ENCODE measurements around the gene EVA1A.
A peak's percentile ranks its signal among the peaks of the same experiment; 100 is the strongest.

Gene EVA1A, protein sequence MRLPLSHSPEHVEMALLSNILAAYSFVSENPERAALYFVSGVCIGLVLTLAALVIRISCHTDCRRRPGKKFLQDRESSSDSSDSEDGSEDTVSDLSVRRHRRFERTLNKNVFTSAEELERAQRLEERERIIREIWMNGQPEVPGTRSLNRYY

DNA sequence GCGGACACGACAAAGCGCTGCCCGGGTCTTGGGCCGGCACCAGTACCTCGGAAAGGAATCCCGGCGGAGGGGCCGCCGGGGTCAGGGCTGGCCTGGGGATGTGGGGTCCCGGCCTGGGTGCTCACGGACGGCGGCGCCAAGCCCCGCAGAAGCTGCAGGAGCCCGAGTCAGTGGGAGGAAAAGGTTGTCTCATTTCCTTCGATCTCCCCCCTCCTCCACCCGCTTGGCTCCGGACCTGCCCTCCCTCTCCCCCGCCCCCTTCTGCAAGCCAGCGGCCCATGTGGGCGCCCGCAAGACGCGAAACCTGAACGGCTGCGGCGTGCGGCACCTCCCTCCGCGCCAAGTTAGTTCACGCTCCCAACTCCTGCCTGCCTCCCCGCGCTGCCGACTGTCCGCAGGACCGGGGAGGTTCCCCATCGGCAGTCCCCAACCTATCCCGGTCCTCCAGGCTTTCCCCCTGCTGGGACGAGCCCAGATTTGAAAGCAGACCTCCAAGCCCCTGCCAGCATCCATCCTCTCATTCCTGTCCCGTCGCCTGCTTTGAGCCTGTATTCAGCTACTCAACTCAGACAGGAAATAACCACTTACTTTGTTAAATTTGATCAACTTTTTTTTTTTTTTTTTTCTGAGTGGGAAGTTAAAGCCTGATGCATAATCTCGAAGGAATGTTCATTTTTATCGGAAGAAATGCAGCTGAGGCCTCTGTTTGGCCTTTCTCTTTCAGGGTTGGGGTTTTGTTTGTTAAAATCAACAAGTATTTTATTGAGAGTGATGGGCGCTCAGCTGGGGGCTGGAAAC lies at the start of gene EVA1A:
Gene EVA1A, minus strand, starts transcription at position 172 of the 798 bp plus-strand sequence. CDS start 42,799 bp downstream, outside the sequence.
- Histone ChIP-seq H3K27ac (ENCODE audit: extremely low read depth, low read depth, low read length) (peak within 1 kb of the TSS; percentile 37; the same call in 1 of the 2 replicates), H3K36me3 (ENCODE audit: control insufficient read depth in 2 of 2, insufficient read depth in 1 of 2, low read length in 2 of 2) (no peaks in the 10 kb centered on the region), H3K4me3 (ENCODE audit: low read depth, low read length) (peak within 1 kb of the TSS; percentile 68), H3K9me3 (ENCODE audit: control insufficient read depth, insufficient read depth, low read depth, low read length) (no peaks in the 10 kb centered on the region), H3K4me1 (ENCODE audit: control insufficient read depth, insufficient read depth, low read length) (no peaks in the 10 kb centered on the region; the same call in 1 of the 2 replicates)
- ChIA-PET POLR2A (interaction anchor here (0.6 to 1.9 kb wide), 5 partner anchors 13 to 481 kb away, joined by 3 to 6 read pairs (median 4); no protein-coding TSS in a partner anchor), CTCF (interaction anchor here (0.6 to 2.0 kb wide), 13 partner anchors 11 to 578 kb away, joined by 3 to 11 read pairs (median 4); no protein-coding TSS in a partner anchor)
- TF ChIP-seq, protein P1, sequence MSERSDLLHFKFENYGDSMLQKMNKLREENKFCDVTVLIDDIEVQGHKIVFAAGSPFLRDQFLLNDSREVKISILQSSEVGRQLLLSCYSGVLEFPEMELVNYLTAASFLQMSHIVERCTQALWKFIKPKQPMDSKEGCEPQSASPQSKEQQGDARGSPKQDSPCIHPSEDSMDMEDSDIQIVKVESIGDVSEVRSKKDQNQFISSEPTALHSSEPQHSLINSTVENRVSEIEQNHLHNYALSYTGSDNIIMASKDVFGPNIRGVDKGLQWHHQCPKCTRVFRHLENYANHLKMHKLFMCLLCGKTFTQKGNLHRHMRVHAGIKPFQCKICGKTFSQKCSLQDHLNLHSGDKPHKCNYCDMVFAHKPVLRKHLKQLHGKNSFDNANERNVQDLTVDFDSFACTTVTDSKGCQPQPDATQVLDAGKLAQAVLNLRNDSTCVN (tag by site-specific recombination; optimal IDR thresholded peaks at IDR 0.05), result peak; percentile 64
- TF ChIP-seq ZBTB20 (tag by site-specific recombination; IDR thresholded peaks at IDR 0.05), result peak; percentile 68
- peak; percentile 100 for TF ChIP-seq ZBTB17 (tag by site-specific recombination; IDR thresholded peaks at IDR 0.05)
- no peak for TF ChIP-seq ZNF302 (tag by site-specific recombination; IDR thresholded peaks at IDR 0.05; ENCODE audit: low read depth)
- TF ChIP-seq SCRT2 (tag by site-specific recombination; IDR thresholded peaks at IDR 0.05), result peak; percentile 40; the same call in 1 of the 2 replicates
- TF ChIP-seq ZNF335 (tag by site-specific recombination; conservative IDR thresholded peaks at IDR 0.05), result peak; percentile 84
- TF ChIP-seq YY1 (tag by site-specific recombination; IDR thresholded peaks at IDR 0.05), result no peak
- peak; percentile 50 for TF ChIP-seq ZFHX2 (tag by site-specific recombination; conservative IDR thresholded peaks at IDR 0.05)
- TF ChIP-seq EGR2 (tag by site-specific recombination; IDR thresholded peaks at IDR 0.05; ENCODE audit: low read depth), result 0 out of 2 replicates have a peak, but pooled peaks have one; percentile 29
- peak; percentile 99 for TF ChIP-seq ZNF341 (tag by site-specific recombination; IDR thresholded peaks at IDR 0.05; ENCODE audit: low read depth)
- TF ChIP-seq GLIS1 (tag by site-specific recombination; IDR thresholded peaks at IDR 0.05), result peak; percentile 63
- TF ChIP-seq ZNF362 (tag by site-specific recombination; IDR thresholded peaks at IDR 0.05), result peak; percentile 53; the same call in 1 of the 2 replicates
- TF ChIP-seq SP7 (tag by site-specific recombination; IDR thresholded peaks at IDR 0.05), result peak; percentile 36; the same call in 1 of the 2 replicates
- TF ChIP-seq ZNF530 (tag by site-specific recombination; IDR thresholded peaks at IDR 0.05; ENCODE audit: low read depth), result no peak
- peak; percentile 97 for TF ChIP-seq PRDM10 (tag by site-specific recombination; IDR thresholded peaks at IDR 0.05)
- peak; percentile 74 for TF ChIP-seq GLIS2 (tag by site-specific recombination; IDR thresholded peaks at IDR 0.05)
- no peak for TF ChIP-seq ZNF202 (tag by site-specific recombination; IDR thresholded peaks at IDR 0.05; ENCODE audit: borderline replicate concordance)
- 0 out of 2 replicates have a peak, but pooled peaks have one; percentile 10 for TF ChIP-seq ZNF394 (tag by site-specific recombination; IDR thresholded peaks at IDR 0.05; ENCODE audit: borderline replicate concordance)
- no peak for TF ChIP-seq ZNF561 (tag by site-specific recombination; IDR thresholded peaks at IDR 0.05; ENCODE audit: borderline replicate concordance)
- peak; percentile 44; the same call in 1 of the 2 replicates for TF ChIP-seq KLF9 (tag by site-specific recombination; IDR thresholded peaks at IDR 0.05; ENCODE audit: low read depth)
- TF ChIP-seq SP2 (tag by site-specific recombination; IDR thresholded peaks at IDR 0.05), result peak; percentile 71
- no peak for TF ChIP-seq TCF7L2 (IDR thresholded peaks at IDR 0.05; ENCODE audit: borderline replicate concordance, low read depth, low read length)
- TF ChIP-seq, protein P2, sequence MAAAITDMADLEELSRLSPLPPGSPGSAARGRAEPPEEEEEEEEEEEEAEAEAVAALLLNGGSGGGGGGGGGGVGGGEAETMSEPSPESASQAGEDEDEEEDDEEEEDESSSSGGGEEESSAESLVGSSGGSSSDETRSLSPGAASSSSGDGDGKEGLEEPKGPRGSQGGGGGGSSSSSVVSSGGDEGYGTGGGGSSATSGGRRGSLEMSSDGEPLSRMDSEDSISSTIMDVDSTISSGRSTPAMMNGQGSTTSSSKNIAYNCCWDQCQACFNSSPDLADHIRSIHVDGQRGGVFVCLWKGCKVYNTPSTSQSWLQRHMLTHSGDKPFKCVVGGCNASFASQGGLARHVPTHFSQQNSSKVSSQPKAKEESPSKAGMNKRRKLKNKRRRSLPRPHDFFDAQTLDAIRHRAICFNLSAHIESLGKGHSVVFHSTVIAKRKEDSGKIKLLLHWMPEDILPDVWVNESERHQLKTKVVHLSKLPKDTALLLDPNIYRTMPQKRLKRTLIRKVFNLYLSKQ (tag by site-specific recombination; IDR thresholded peaks at IDR 0.05; ENCODE audit: borderline replicate concordance), result no peak
- no peak for TF ChIP-seq ZNF404 (tag by site-specific recombination; IDR thresholded peaks at IDR 0.05)
- no peak for TF ChIP-seq ZNF548 (tag by site-specific recombination; IDR thresholded peaks at IDR 0.05)
- peak; percentile 59; the same call in 1 of the 2 replicates for TF ChIP-seq ZIC2 (tag by site-specific recombination; IDR thresholded peaks at IDR 0.05)
- peak; percentile 80 for TF ChIP-seq ZNF600 (tag by site-specific recombination; IDR thresholded peaks at IDR 0.05)
